IMR-90 (cell line): Measurements from ENCODE around the gene ZIC3. TPM values are rescaled to one million over a fixed set of nuclear protein-coding genes. Genes with fewer than 3 reads are reported as not detected.

Source experiments
- ATAC-seq: fragments of 200-7000 bp; cut with Tn5 transposase; 2 replicates; pipeline ENCODE4 v1.9.1; 2020; ENCODE audit warnings: low read depth, mild to moderate bottlenecking, moderate library complexity
- BruUV-seq: library from RNA; stranded (reverse); fragments of 400-500 nt; replicated peaks from 2 replicates; lab custom pipeline; 2021; lab: Mats Ljungman, UMichigan
- CTCF ChIA-PET: fragments of 300-600 bp; formaldehyde crosslinking; extraction: SDS; loops from one replicate; lab custom pipeline; 2021; ENCODE audit warnings: antibody characterized with exemption; lab: Yijun Ruan, JAX
- POLR2A ChIA-PET: fragments of 300-600 bp; sonication (Branson Sonifier 250); formaldehyde crosslinking; loops from one replicate; lab custom pipeline; 2022; ENCODE audit warnings: antibody characterized with exemption; ENCODE audit not compliant: unreplicated experiment; lab: Charles Lee
- DNase-seq: peaks from one replicate; pipeline ENCODE4 v3.0.0; 2013
- H2AFZ ChIP-seq: replicated peaks from 2 replicates; pipeline ENCODE3; 2013; ENCODE audit warnings: low read length, mild to moderate bottlenecking; ENCODE audit not compliant: poor library complexity
- H2AK5ac ChIP-seq: 2 replicates; pipeline ENCODE4 v1.6.1; 2013; ENCODE audit warnings: low read depth, low read length, inconsistent platforms
- H2AK9ac ChIP-seq: replicated peaks from 2 replicates; pipeline ENCODE3; 2013; ENCODE audit warnings: mild to moderate bottlenecking, low read depth, low read length, moderate library complexity; ENCODE audit not compliant: poor library complexity
- H2BK120ac ChIP-seq: 2 replicates; pipeline ENCODE4 v1.6.1; 2013; ENCODE audit warnings: low read depth, low read length, inconsistent platforms
- H2BK15ac ChIP-seq: 3 replicates; pipeline ENCODE4 v1.6.1; 2013; ENCODE audit warnings: low read depth, low read length, inconsistent platforms
- H2BK20ac ChIP-seq: 2 replicates; pipeline ENCODE4 v1.6.1; 2013; ENCODE audit warnings: low read depth, mild to moderate bottlenecking, inconsistent platforms, low read length, moderate library complexity
- H2BK5ac ChIP-seq: 2 replicates; pipeline ENCODE4 v1.6.1; 2013; ENCODE audit warnings: mild to moderate bottlenecking, low read depth, low read length, inconsistent platforms; ENCODE audit not compliant: poor library complexity, severe bottlenecking
- H3K14ac ChIP-seq: replicated peaks from 2 replicates; pipeline ENCODE4 v1.6.1; 2013; ENCODE audit warnings: low read depth, low read length, inconsistent platforms
- H3K18ac ChIP-seq: 2 replicates; pipeline ENCODE4 v1.6.1; 2013; ENCODE audit warnings: low read depth, low read length, control low read depth
- H3K23ac ChIP-seq: 2 replicates; pipeline ENCODE4 v1.6.1; 2013; ENCODE audit warnings: low read depth, low read length, inconsistent platforms
- H3K27ac ChIP-seq: 2 replicates; pipeline ENCODE4 v1.5.1; 2013; ENCODE audit warnings: mild to moderate bottlenecking, control low read depth, low read length; ENCODE audit not compliant: insufficient read depth
- H3K27me3 ChIP-seq: 2 replicates; pipeline ENCODE4 v1.6.1; 2013; ENCODE audit warnings: low read length; ENCODE audit not compliant: control insufficient read depth, insufficient read depth
- H3K36me3 ChIP-seq: 2 replicates; pipeline ENCODE4 v1.6.1; 2013; ENCODE audit warnings: low read length, mixed read lengths; ENCODE audit not compliant: control insufficient read depth, insufficient read depth
- H3K4ac ChIP-seq: 2 replicates; pipeline ENCODE4 v1.6.1; 2013; ENCODE audit warnings: low read depth, low read length, inconsistent platforms
- H3K4me1 ChIP-seq: 2 replicates; pipeline ENCODE4 v1.6.1; 2013; ENCODE audit warnings: low read length, mixed read lengths; ENCODE audit not compliant: control insufficient read depth, insufficient read depth
- H3K4me2 ChIP-seq: 2 replicates; pipeline ENCODE4 v1.6.1; 2013; ENCODE audit warnings: low read depth, mild to moderate bottlenecking, control low read depth, low read length, moderate library complexity
- H3K4me3 ChIP-seq: 2 replicates; pipeline ENCODE4 v1.5.1; 2013; ENCODE audit warnings: low read depth, mild to moderate bottlenecking, control low read depth, low read length, moderate library complexity; ENCODE audit not compliant: insufficient read depth
- H3K56ac ChIP-seq: 2 replicates; pipeline ENCODE4 v1.6.1; 2013; ENCODE audit warnings: low read length, inconsistent platforms; ENCODE audit not compliant: insufficient read depth; ENCODE audit errors: extremely low read depth
- H3K79me1 ChIP-seq, 2 experiments: 2 replicates each; pipeline ENCODE4 v1.6.1; 2013; ENCODE audit warnings: low read length in 2 of 2, inconsistent platforms in 1 of 2, low read depth in 1 of 2
- H3K9ac ChIP-seq: 2 replicates; pipeline ENCODE4 v1.6.1; 2013; ENCODE audit warnings: low read depth, low read length, control low read depth
- H3K9me1 ChIP-seq: 2 replicates; pipeline ENCODE4 v1.6.1; 2013; ENCODE audit warnings: low read length, inconsistent platforms; ENCODE audit not compliant: insufficient read depth
- H3K9me3 ChIP-seq: 2 replicates; pipeline ENCODE4 v1.6.1; 2013; ENCODE audit warnings: low read length; ENCODE audit not compliant: control insufficient read depth, insufficient read depth
- H4K20me1 ChIP-seq: 2 replicates; pipeline ENCODE4 v1.6.1; 2013; ENCODE audit warnings: low read length, inconsistent platforms; ENCODE audit not compliant: insufficient read depth
- H4K5ac ChIP-seq: 2 replicates; pipeline ENCODE4 v1.6.1; 2013; ENCODE audit warnings: mild to moderate bottlenecking, low read depth, low read length, control low read depth
- H4K8ac ChIP-seq, 2 experiments: 2 replicates each; pipeline ENCODE4 v1.6.1; 2013; ENCODE audit warnings: low read depth in 2 of 2, low read length in 2 of 2, control low read depth in 1 of 2, inconsistent platforms in 1 of 2
- H4K91ac ChIP-seq: 2 replicates; pipeline ENCODE4 v1.6.1; 2013; ENCODE audit warnings: low read depth, low read length, inconsistent platforms; ENCODE audit not compliant: insufficient read depth
- BHLHE40 ChIP-seq: fragments of 150-350 bp; IDR thresholded peaks from 2 replicates; pipeline ENCODE4 v1.6.1; 2016; ENCODE audit warnings: mild to moderate bottlenecking, low read depth, low read length
- CEBPB ChIP-seq: IDR thresholded peaks from 2 replicates; pipeline ENCODE4 v1.6.1; 2012; ENCODE audit warnings: low read depth, low read length, improper control_type of control experiment
- ELK1 ChIP-seq: fragments of 150-350 bp; IDR thresholded peaks from 2 replicates; pipeline ENCODE4 v1.6.1; 2016; ENCODE audit warnings: low read depth, mild to moderate bottlenecking, low read length, moderate library complexity, borderline replicate concordance
- FOS ChIP-seq: fragments of 150-350 bp; IDR thresholded peaks from 2 replicates; pipeline ENCODE4 v1.6.1; 2016; ENCODE audit warnings: low read depth, low read length
- MAFK ChIP-seq: IDR thresholded peaks from 2 replicates; pipeline ENCODE4 v1.6.1; 2012; ENCODE audit warnings: low read depth, low read length, improper control_type of control experiment
- MAZ ChIP-seq: IDR thresholded peaks from 2 replicates; pipeline ENCODE4 v1.6.1; 2012; ENCODE audit warnings: low read depth, mild to moderate bottlenecking, low read length, improper control_type of control experiment, moderate library complexity, borderline replicate concordance
- MXI1 ChIP-seq: IDR thresholded peaks from 2 replicates; pipeline ENCODE4 v1.6.1; 2012; ENCODE audit warnings: low read depth, mild to moderate bottlenecking, low read length, moderate library complexity, borderline replicate concordance
- NFE2L2 ChIP-seq: fragments of 150-350 bp; IDR thresholded peaks from 2 replicates; pipeline ENCODE4 v1.6.1; 2016; ENCODE audit warnings: low read depth, mild to moderate bottlenecking, low read length
- POLR2A ChIP-seq: IDR thresholded peaks from 2 replicates; pipeline ENCODE4 v1.6.1; 2012; ENCODE audit warnings: mild to moderate bottlenecking, low read depth, low read length
- RAD21 ChIP-seq: IDR thresholded peaks from 2 replicates; pipeline ENCODE4 v1.6.1; 2012; ENCODE audit warnings: low read length, improper control_type of control experiment
- RCOR1 ChIP-seq: IDR thresholded peaks from 2 replicates; pipeline ENCODE4 v1.6.1; 2012; ENCODE audit warnings: mild to moderate bottlenecking, low read length, improper control_type of control experiment; ENCODE audit not compliant: insufficient replicate concordance
- RFX5 ChIP-seq: IDR thresholded peaks from 2 replicates; pipeline ENCODE4 v1.8.0; 2012; ENCODE audit warnings: low read depth, mild to moderate bottlenecking, low read length, moderate library complexity
- SMC3 ChIP-seq: fragments of 150-350 bp; IDR thresholded peaks from 2 replicates; pipeline ENCODE4 v1.6.1; 2016; ENCODE audit warnings: low read depth, mild to moderate bottlenecking, antibody characterized with exemption, low read length, moderate library complexity
- USF2 ChIP-seq: fragments of 150-350 bp; IDR thresholded peaks from 2 replicates; pipeline ENCODE4 v1.6.1; 2017; ENCODE audit warnings: mild to moderate bottlenecking, antibody characterized with exemption, low read length, low read depth
- WGBS, 2 experiments: methylation state at CpG; one replicate each; pipeline versions ENCODE4 v1.1.5 to v1.1.7; 2013; ENCODE audit warnings: missing lambda C conversion rate in 2 of 2; ENCODE audit not compliant: insufficient read length in 1 of 2; ENCODE audit errors: extremely low coverage in 2 of 2; 5-methylcytosine and 5-hydroxymethylcytosine counted together
- dilution Hi-C: fragments of 300-500 bp; cut with HindIII; formaldehyde crosslinking; loops from one replicate; pipeline ENCODE4 v1.14.3; 2018; ENCODE audit warnings: low sequenced_read_pairs; ENCODE audit not compliant: unreplicated experiment
- in situ Hi-C: fragments of 300-500 bp; cut with MboI; formaldehyde crosslinking; loops from 3 replicates; pipeline ENCODE4 v1.14.3; 2019; ENCODE audit warnings: low sequenced_read_pairs, inconsistent platforms, mixed read lengths
- intact Hi-C: fragments of 100-400 bp; cut with micrococcal nuclease; formaldehyde crosslinking; loops from 2 replicates; pipeline ENCODE4 v1.10.0; 2022
- polyA plus RNA-seq, 3 experiments: library from polyadenylated mRNA; depleted of rRNA; stranded (reverse); fragments of >200 nt; gene quantifications; 2 replicates each; pipeline ENCODE4 v1.2.3, GENCODE V29; 2012; ENCODE audit warnings: low replicate concordance in 1 of 3
- total RNA-seq: library from RNA; depleted of rRNA; stranded (reverse); fragments of >200 nt; gene quantifications from 2 replicates; pipeline ENCODE4 v1.2.3, GENCODE V29; 2012
- TF ChIP-seq, protein P1 (sequence below): conservative IDR thresholded peaks from 2 replicates; pipeline ENCODE4 v1.5.1; 2012; ENCODE audit warnings: mild to moderate bottlenecking, low read depth, low read length, improper control_type of control experiment

ZIC3 gene
- total and polyA plus RNA-seq, 2 of the 4 experiments (the other 2 are of a cell fraction), result not detected

- H2AK5ac ChIP-seq, result no peak overlapping the region
- no peaks in the 10 kb centered on the region for H4K20me1 ChIP-seq
- H3K36me3 ChIP-seq, result no peaks in the 10 kb centered on the region
- ChIA-PET POLR2A (no interaction called here), CTCF (no interaction called here)
- no TSS peak for BruUV-seq
- WGBS, 2 experiments, result 31% methylated on average over 19 of the region's 58 CpGs; no CpG with 5 or more reads in 1 of the 2 experiments
- no peak overlapping the region for H4K8ac ChIP-seq
- no peaks in the 10 kb centered on the region for H3K79me1 ChIP-seq
- H3K23ac ChIP-seq, result no peak overlapping the region
- no peak overlapping the region for H4K5ac ChIP-seq
- H3K4ac ChIP-seq, result no peak overlapping the region
- no peak for DNase-seq
- no peak overlapping the region for H3K56ac ChIP-seq
- H3K9ac ChIP-seq, result no peak overlapping the region
- H2AFZ ChIP-seq, result no peak overlapping the region
- no peaks in the 10 kb centered on the region for H3K9me1 ChIP-seq
- no peak overlapping the region for H2BK120ac ChIP-seq
- H3K4me2 ChIP-seq, result no peak overlapping the region
- H2BK15ac ChIP-seq, result no peak overlapping the region
- H4K91ac ChIP-seq, result no peak overlapping the region
- no peak overlapping the region for H3K27ac ChIP-seq
- no peaks in the 10 kb centered on the region for H3K4me1 ChIP-seq
- H3K9me3 ChIP-seq, result peaks cover 10% of the 10 kb centered on the region; the same call in 1 of the 2 replicates
- H2BK20ac ChIP-seq, result no peak overlapping the region
- peaks cover 6% of the 10 kb centered on the region; the same call in 1 of the 2 replicates for H3K27me3 ChIP-seq
- in situ Hi-C loops, result no loop called here
- H2BK5ac ChIP-seq, result no peak overlapping the region
- ATAC-seq, result no peak
- H2AK9ac ChIP-seq, result no peak overlapping the region
- dilution Hi-C loops, result no loop called here
- intact Hi-C loops, result no loop called here
- no peak overlapping the region for H3K14ac ChIP-seq
- H3K4me3 ChIP-seq, result no peak overlapping the region
- H3K18ac ChIP-seq, result no peak overlapping the region
- TF ChIP-seq USF2 (no peak), MAFK (no peak), MAZ (no peak), FOS (no peak), RFX5 (no peak), MXI1 (no peak), POLR2A (no peak), BHLHE40 (no peak), SMC3 (no peak), RAD21 (no peak), ELK1 (no peak), CEBPB (no peak), NFE2L2 (no peak), RCOR1 (no peak)
- TF ChIP-seq, protein P1, sequence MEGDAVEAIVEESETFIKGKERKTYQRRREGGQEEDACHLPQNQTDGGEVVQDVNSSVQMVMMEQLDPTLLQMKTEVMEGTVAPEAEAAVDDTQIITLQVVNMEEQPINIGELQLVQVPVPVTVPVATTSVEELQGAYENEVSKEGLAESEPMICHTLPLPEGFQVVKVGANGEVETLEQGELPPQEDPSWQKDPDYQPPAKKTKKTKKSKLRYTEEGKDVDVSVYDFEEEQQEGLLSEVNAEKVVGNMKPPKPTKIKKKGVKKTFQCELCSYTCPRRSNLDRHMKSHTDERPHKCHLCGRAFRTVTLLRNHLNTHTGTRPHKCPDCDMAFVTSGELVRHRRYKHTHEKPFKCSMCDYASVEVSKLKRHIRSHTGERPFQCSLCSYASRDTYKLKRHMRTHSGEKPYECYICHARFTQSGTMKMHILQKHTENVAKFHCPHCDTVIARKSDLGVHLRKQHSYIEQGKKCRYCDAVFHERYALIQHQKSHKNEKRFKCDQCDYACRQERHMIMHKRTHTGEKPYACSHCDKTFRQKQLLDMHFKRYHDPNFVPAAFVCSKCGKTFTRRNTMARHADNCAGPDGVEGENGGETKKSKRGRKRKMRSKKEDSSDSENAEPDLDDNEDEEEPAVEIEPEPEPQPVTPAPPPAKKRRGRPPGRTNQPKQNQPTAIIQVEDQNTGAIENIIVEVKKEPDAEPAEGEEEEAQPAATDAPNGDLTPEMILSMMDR, result no peak
These were observed 15.9 kb upstream of the ZIC3 start for GRCh38 chrX:137549851-137550664.
